ENCODE data around the gene LSS.

- no peak for TF ChIP-seq POLR2A (IDR thresholded peaks at IDR 0.05; ENCODE audit: low read depth, low read length)
- no peak for TF ChIP-seq POLR2AphosphoS5 (IDR thresholded peaks at IDR 0.05; ENCODE audit: low read depth, low read length)
- no peak for TF ChIP-seq POU2F2 (IDR thresholded peaks at IDR 0.05; ENCODE audit: low read depth, low read length)
- no peak for TF ChIP-seq TAF1 (IDR thresholded peaks at IDR 0.05; ENCODE audit: low read depth, low read length)
- TF ChIP-seq PAX5 (IDR thresholded peaks at IDR 0.05; ENCODE audit: insufficient read depth, low read length, severe bottlenecking): no peak
- no peak for TF ChIP-seq SPI1 (IDR thresholded peaks at IDR 0.05; ENCODE audit: low read depth, low read length)
Observed at GRCh38 chr21:46156678-46157077, 71.9 kb downstream of the LSS start.

Measured in GM12891 (cell line).